ENCODE results near the gene CTU2.

- peak; percentile 61 for TF ChIP-seq CTCF (tag by site-specific recombination; IDR thresholded peaks at IDR 0.05)
- no peak for TF ChIP-seq ZBTB8A (tag by site-specific recombination; IDR thresholded peaks at IDR 0.05)
- no peak for TF ChIP-seq ZNF121 (tag by site-specific recombination; IDR thresholded peaks at IDR 0.05)
- no peak for TF ChIP-seq ZNF776 (tag by site-specific recombination; IDR thresholded peaks at IDR 0.05; ENCODE audit: borderline replicate concordance)
These were observed 41.4 kb downstream of the CTU2 start for GRCh38 chr16:88747588-88748301.

Measured in HEK293 (cell line).